ENCODE measurements around the gene PSMB11.
A peak's percentile ranks its signal among the peaks of the same experiment; 100 is the strongest.

The PSMB11 gene

DNA sequence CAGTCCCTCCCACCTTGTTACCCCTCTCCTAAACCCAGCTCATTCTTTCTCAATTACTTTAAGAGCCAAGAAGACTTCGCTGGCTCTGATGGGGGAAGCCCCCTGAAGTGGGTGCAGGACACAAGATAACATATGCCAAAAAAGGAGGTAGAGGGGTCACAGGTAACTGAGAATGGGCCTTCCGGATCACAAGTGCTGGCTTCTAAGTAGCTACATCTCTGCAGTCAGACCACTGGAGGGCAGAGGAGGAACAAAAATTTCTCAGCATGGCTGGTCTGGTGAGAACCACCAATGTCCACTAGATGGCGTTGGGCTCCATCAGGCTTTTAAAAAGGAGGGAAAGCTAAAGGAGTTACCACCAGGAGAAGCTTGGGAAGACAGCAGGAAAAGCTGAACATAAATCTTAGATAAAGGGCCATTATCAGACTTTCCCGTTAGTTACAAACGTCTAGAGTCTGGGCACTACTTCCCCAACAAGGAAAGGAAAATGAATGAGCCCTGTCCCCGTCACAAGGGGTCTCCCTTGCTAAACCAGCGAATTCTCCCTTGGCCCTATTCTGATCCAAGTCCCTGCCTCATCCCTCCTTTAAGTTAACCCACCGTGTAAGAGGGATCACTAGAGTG lies 26.9 kb downstream of the PSMB11 start:
- peak overlapping the region; percentile 47; the same call in 1 of the 2 replicates for H3K9ac ChIP-seq (ENCODE audit: low read depth, low read length)
- H3K4me1 ChIP-seq (ENCODE audit: insufficient read depth, low read length) = peaks cover 33% of the 10 kb centered on the region
- H3K36me3 ChIP-seq (ENCODE audit: insufficient read depth, low read depth, low read length) = peaks cover 72% of the 10 kb centered on the region
- H3K27me3 ChIP-seq (ENCODE audit: insufficient read depth, low read length) = no peaks in the 10 kb centered on the region
- H3K9me3 ChIP-seq (ENCODE audit: insufficient read depth, low read depth, low read length) = no peaks in the 10 kb centered on the region
- peak overlapping the region; percentile 49 for H3K4me3 ChIP-seq (ENCODE audit: low read length)
- H3K27ac ChIP-seq (ENCODE audit: low read length) = peak overlapping the region; percentile 48

DNA sequence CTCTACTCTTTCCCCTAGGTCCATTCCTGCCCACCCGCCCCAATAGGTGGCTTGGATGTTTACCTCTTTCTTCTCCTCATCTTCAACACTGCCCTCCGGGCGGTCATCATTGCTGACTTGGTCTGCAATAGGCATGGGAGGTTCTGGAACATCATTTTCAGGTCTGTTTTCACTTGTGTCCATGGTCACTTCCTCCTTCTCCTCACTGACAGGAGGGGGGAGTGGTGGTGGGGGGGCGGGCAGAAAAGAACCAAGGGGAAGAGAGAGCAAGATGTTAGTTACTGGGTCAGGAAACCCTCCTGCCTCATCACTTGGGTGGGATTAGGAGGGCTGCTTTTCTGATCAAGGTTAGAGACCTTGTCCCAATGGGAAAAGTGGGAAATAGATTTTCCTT lies 27.4 kb downstream of the PSMB11 start:
- H3K36me3 ChIP-seq (ENCODE audit: insufficient read depth, low read depth, low read length) = peaks cover 72% of the 10 kb centered on the region

DNA sequence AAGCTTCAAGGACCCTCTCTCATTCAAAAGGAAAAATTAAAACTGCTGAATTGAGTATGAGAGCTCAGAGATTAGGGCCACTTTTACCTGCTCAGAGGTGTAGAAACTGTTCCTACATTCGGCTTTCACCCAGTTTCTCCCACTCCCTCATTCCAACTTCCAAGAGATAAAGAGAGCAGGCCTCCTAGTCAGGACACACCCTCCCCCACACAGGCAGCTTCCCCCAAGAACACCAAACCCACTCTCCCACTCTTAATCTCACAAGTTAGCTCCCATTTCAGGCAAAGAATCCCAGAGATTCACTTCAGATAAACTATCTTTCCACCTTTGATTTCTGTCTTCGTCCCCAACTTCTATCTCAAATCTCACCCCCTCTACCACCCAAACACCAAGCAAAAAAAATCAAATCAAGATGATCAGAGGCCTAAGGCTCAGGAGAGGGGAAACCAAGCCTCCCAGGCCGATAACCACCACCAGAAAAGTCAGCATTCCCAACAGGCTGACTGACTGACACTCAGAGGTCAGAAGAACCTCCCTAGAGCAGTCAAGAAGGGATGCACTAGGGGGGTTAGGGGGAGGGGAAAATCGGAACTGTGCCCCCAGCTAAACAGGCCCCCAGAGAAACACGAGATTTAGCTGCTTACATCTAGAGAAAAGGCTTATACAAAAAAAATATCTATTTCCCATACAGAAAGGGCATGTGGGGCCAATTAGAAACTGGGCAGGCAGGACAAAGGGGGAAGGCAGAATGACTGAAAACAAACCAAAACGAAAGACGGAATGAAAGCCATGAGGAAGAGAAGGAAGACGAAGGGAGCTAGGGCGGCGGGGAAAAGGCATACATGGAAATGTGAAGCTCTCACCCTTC lies 28.5 kb downstream of the PSMB11 start:
- H3K27ac ChIP-seq (ENCODE audit: low read length) = peak overlapping the region; percentile 94
- H3K4me1 ChIP-seq (ENCODE audit: insufficient read depth, low read length) = peaks cover 33% of the 10 kb centered on the region
- H3K9me3 ChIP-seq (ENCODE audit: insufficient read depth, low read depth, low read length) = no peaks in the 10 kb centered on the region
- peak overlapping the region; percentile 98 for H3K9ac ChIP-seq (ENCODE audit: low read depth, low read length)
- H3K36me3 ChIP-seq (ENCODE audit: insufficient read depth, low read depth, low read length) = peaks cover 72% of the 10 kb centered on the region
- H3K4me3 ChIP-seq (ENCODE audit: low read length) = peak overlapping the region; percentile 88
- no peaks in the 10 kb centered on the region for H3K27me3 ChIP-seq (ENCODE audit: insufficient read depth, low read length)

More for the DNA sequence above, 27.4 kb downstream of the PSMB11 start:
- Histone ChIP-seq H3K9ac (ENCODE audit: low read depth, low read length) (peak overlapping the region; percentile 43; the same call in 1 of the 2 replicates), H3K9me3 (ENCODE audit: insufficient read depth, low read depth, low read length) (no peaks in the 10 kb centered on the region), H3K4me1 (ENCODE audit: insufficient read depth, low read length) (peaks cover 33% of the 10 kb centered on the region), H3K27ac (ENCODE audit: low read length) (peak overlapping the region; percentile 48), H3K27me3 (ENCODE audit: insufficient read depth, low read length) (no peaks in the 10 kb centered on the region), H3K4me3 (ENCODE audit: low read length) (peak overlapping the region; percentile 49)

DNA sequence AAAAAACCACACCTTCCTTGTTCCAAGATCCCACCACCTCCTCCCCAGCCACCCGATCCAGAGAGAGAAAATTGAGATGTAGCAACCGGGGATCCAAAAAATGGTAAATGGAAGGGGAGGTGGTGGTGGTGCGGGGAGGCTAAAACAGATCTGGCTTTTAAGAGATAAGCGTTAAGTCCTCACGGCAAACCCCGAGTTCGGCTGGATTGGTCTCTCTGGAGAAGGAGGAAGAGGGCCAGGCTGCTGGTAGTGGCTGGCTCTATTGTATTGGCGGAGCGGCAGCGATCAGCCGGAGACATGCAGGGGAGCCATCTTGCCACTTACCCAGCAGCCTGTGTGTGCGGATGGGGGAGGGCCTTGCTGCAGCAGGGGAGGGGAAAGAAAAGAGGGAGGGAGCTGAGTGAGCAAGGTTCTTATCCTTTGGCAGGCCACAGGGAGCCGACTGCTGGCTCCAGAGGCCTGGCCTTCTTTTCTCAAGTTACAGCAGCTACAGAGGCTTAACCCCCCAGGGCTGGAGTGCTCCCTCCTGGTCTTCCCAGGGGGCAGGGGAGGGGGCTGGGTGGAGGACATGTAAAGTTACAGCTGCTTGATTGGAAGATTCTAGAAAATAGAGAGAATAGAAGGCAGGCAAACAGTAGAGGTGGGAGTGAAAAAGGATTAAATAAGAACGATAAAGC lies 29.4 kb downstream of the PSMB11 start:
- peak overlapping the region; percentile 94 for H3K27ac ChIP-seq (ENCODE audit: low read length)
- H3K9me3 ChIP-seq (ENCODE audit: insufficient read depth, low read depth, low read length) = no peaks in the 10 kb centered on the region
- peak overlapping the region; percentile 88 for H3K4me3 ChIP-seq (ENCODE audit: low read length)
- H3K27me3 ChIP-seq (ENCODE audit: insufficient read depth, low read length) = no peaks in the 10 kb centered on the region
- peaks cover 33% of the 10 kb centered on the region for H3K4me1 ChIP-seq (ENCODE audit: insufficient read depth, low read length)
- peaks cover 72% of the 10 kb centered on the region for H3K36me3 ChIP-seq (ENCODE audit: insufficient read depth, low read depth, low read length)
- peak overlapping the region; percentile 98 for H3K9ac ChIP-seq (ENCODE audit: low read depth, low read length)

GRCh38 chr14:23071921-23072539 lies 30.0 kb downstream of the PSMB11 start:
- Histone ChIP-seq H3K36me3 (ENCODE audit: insufficient read depth, low read depth, low read length) (peaks cover 72% of the 10 kb centered on the region), H3K9me3 (ENCODE audit: insufficient read depth, low read depth, low read length) (no peaks in the 10 kb centered on the region), H3K9ac (ENCODE audit: low read depth, low read length) (peak overlapping the region; percentile 98; the same call in 1 of the 2 replicates), H3K4me3 (ENCODE audit: low read length) (peak overlapping the region; percentile 88), H3K4me1 (ENCODE audit: insufficient read depth, low read length) (peaks cover 33% of the 10 kb centered on the region), H3K27ac (ENCODE audit: low read length) (peak overlapping the region; percentile 37), H3K27me3 (ENCODE audit: insufficient read depth, low read length) (no peaks in the 10 kb centered on the region)

GRCh38 chr14:23074906-23075305 lies 32.9 kb downstream of the PSMB11 start:
- Histone ChIP-seq H3K4me3 (ENCODE audit: low read length) (no peak overlapping the region), H3K9me3 (ENCODE audit: insufficient read depth, low read depth, low read length) (no peaks in the 10 kb centered on the region), H3K4me1 (ENCODE audit: insufficient read depth, low read length) (peaks cover 17% of the 10 kb centered on the region), H3K9ac (ENCODE audit: low read depth, low read length) (no peak overlapping the region), H3K36me3 (ENCODE audit: insufficient read depth, low read depth, low read length) (peaks cover 75% of the 10 kb centered on the region), H3K27ac (ENCODE audit: low read length) (no peak overlapping the region), H3K27me3 (ENCODE audit: insufficient read depth, low read length) (no peaks in the 10 kb centered on the region)

DNA sequence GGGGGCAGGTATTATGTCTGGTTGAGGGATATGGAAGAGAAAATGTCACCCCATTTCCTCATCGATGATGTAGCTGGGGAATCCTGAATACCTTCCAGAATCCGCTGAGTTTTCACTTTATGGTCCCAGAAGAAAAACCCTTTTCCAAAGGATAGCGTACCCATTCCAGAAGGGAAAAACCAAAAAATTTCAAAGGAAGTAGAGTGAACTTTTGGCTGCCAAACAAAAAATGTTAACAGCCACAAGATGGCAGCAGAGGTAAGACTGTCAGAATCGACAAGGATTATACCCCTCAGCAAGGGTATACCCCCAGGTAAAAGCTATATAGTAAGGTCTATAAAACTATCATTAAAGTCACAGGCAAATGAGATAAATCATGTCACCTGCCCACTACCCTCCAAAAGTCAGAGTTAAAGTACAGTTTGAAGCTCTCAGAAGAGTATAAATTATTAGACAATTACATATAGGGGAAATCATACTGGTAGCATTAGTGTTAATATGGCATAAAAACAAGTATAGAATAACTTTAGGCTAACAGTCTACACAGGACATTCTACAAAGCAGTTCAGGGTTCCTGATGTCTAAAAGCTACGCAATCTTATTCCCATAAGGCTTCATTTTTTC lies 34.9 kb downstream of the PSMB11 start:
- Histone ChIP-seq H3K27me3 (ENCODE audit: insufficient read depth, low read length) (no peaks in the 10 kb centered on the region), H3K36me3 (ENCODE audit: insufficient read depth, low read depth, low read length) (peaks cover 95% of the 10 kb centered on the region), H3K9me3 (ENCODE audit: insufficient read depth, low read depth, low read length) (no peaks in the 10 kb centered on the region), H3K4me3 (ENCODE audit: low read length) (no peak overlapping the region), H3K27ac (ENCODE audit: low read length) (no peak overlapping the region), H3K4me1 (ENCODE audit: insufficient read depth, low read length) (peaks cover 12% of the 10 kb centered on the region), H3K9ac (ENCODE audit: low read depth, low read length) (no peak overlapping the region)

DNA sequence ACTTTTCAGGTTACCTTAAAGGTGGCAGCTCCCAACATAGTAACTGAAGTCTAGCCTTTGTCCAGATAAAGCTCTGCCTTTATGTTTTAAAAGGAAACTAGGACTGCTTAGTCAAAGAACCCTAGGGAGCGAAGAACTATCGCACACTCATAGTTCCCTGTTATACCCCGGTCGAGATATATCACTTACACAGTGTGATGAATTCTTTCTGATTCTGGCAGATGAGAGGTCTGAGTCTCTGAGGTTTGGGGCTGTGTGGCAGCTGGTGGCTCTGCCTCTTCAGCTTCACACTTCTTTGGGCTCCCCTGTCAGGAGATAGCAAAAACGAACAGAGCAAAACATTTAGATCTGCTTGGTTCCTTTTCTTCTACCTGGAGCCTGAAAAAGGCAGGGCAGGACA lies 36.0 kb downstream of the PSMB11 start:
- peaks cover 1% of the 10 kb centered on the region for H3K4me1 ChIP-seq (ENCODE audit: insufficient read depth, low read length)
- H3K9ac ChIP-seq (ENCODE audit: low read depth, low read length) = no peak overlapping the region
- H3K27ac ChIP-seq (ENCODE audit: low read length) = no peak overlapping the region
- peaks cover 96% of the 10 kb centered on the region for H3K36me3 ChIP-seq (ENCODE audit: insufficient read depth, low read depth, low read length)
- H3K4me3 ChIP-seq (ENCODE audit: low read length) = no peak overlapping the region
- H3K27me3 ChIP-seq (ENCODE audit: insufficient read depth, low read length) = no peaks in the 10 kb centered on the region
- no peaks in the 10 kb centered on the region for H3K9me3 ChIP-seq (ENCODE audit: insufficient read depth, low read depth, low read length)

GRCh38 chr14:23078692-23079116 lies 36.7 kb downstream of the PSMB11 start:
- H3K4me3 ChIP-seq (ENCODE audit: low read length) = no peak overlapping the region
- no peaks in the 10 kb centered on the region; the same call in 1 of the 2 replicates for H3K4me1 ChIP-seq (ENCODE audit: insufficient read depth, low read length)
- no peaks in the 10 kb centered on the region for H3K27me3 ChIP-seq (ENCODE audit: insufficient read depth, low read length)
- peaks cover 99% of the 10 kb centered on the region for H3K36me3 ChIP-seq (ENCODE audit: insufficient read depth, low read depth, low read length)
- H3K9me3 ChIP-seq (ENCODE audit: insufficient read depth, low read depth, low read length) = no peaks in the 10 kb centered on the region
- no peak overlapping the region for H3K27ac ChIP-seq (ENCODE audit: low read length)
- no peak overlapping the region for H3K9ac ChIP-seq (ENCODE audit: low read depth, low read length)

GRCh38 chr14:23079716-23080115 lies 37.7 kb downstream of the PSMB11 start:
- Histone ChIP-seq H3K4me1 (ENCODE audit: insufficient read depth, low read length) (no peaks in the 10 kb centered on the region; the same call in 1 of the 2 replicates), H3K27me3 (ENCODE audit: insufficient read depth, low read length) (no peaks in the 10 kb centered on the region), H3K27ac (ENCODE audit: low read length) (no peak overlapping the region), H3K9ac (ENCODE audit: low read depth, low read length) (no peak overlapping the region), H3K9me3 (ENCODE audit: insufficient read depth, low read depth, low read length) (no peaks in the 10 kb centered on the region), H3K36me3 (ENCODE audit: insufficient read depth, low read depth, low read length) (peaks cover 99% of the 10 kb centered on the region), H3K4me3 (ENCODE audit: low read length) (no peak overlapping the region)

DNA sequence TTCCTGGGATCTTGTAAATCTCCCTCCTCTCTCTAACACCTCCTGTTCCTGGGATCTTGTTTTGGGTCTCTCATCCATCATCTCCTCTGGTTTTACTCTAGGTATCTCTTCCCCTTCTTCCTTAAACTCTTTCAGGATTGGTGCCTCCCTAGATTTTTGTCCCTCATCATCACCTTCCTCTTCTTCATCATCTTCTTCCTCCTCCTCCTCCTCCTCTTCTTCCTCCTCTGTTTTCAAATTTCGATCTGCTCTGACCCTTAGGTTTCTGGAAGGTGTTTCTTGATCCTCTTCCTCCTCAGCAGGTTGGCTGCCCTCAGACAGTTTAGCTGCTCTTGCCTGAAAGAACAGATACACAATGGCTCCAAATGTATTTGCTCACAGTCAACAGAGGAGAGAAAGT lies 38.5 kb downstream of the PSMB11 start:
- H3K27ac ChIP-seq (ENCODE audit: low read length) = no peak overlapping the region
- H3K36me3 ChIP-seq (ENCODE audit: insufficient read depth, low read depth, low read length) = peaks cover 99% of the 10 kb centered on the region
- H3K9ac ChIP-seq (ENCODE audit: low read depth, low read length) = no peak overlapping the region
- no peaks in the 10 kb centered on the region; the same call in 1 of the 2 replicates for H3K4me1 ChIP-seq (ENCODE audit: insufficient read depth, low read length)
- H3K4me3 ChIP-seq (ENCODE audit: low read length) = no peak overlapping the region
- no peaks in the 10 kb centered on the region for H3K9me3 ChIP-seq (ENCODE audit: insufficient read depth, low read depth, low read length)
- no peaks in the 10 kb centered on the region for H3K27me3 ChIP-seq (ENCODE audit: insufficient read depth, low read length)

Measured in iPS-20b (cell line).